ENCODE data around the gene GRID2IP.

The GRID2IP gene

DNA sequence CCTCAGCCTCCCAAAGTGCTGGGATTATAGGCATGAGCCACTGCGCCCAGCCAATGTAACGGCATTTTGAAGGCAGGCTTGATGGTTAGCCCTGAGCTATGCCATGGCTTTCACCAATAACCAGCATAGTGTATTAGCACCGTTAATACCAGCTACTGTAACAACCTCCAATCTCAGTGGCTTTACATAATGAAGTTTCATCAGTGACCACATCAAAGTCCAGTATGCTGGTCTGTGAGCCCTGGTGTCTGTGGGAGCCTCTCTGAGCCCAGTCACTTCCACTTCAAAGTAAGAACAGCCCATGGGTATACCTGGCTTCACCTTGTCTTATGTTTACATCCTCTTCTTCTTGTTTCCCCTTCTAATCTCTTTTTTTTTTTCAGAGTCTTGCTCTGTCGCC, 14.4 kb upstream of the GRID2IP start:
- DNase-seq = no peak
- intact Hi-C loops (cut with DNase I) = no loop called here

GRCh38 chr7:6563936-6564770, 12.9 kb upstream of the GRID2IP start:
- DNase-seq = peak in 16 of 42 donors; percentile 15 to 73 (median 30)
- intact Hi-C loops (cut with DNase I) = no loop called here

DNA sequence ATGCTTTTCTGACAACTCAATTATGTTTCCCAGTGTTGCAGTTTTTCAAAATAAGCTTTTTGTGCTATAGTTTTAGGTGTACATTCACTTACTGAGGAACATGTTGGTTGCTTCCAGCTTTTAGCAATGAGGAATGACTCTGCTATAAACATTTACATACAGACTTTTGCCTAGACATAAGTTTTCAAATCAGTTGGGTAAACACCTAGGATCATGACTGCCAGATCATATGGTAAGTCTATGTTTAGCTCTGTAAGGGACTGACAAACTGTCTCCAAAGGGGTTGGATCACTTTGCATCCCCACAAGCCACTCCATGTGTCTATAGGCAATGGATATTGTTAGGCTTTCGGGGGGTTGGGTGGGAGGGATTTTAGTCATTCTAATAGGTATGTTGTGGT, 10.8 kb upstream of the GRID2IP start:
- intact Hi-C loops (cut with DNase I) = no loop called here
- DNase-seq = no peak

- DNase-seq = no peak
- intact Hi-C loops (cut with DNase I) = no loop called here
Measured at GRCh38 chr7:6559896-6560295, 8.6 kb upstream of the GRID2IP start.

DNA sequence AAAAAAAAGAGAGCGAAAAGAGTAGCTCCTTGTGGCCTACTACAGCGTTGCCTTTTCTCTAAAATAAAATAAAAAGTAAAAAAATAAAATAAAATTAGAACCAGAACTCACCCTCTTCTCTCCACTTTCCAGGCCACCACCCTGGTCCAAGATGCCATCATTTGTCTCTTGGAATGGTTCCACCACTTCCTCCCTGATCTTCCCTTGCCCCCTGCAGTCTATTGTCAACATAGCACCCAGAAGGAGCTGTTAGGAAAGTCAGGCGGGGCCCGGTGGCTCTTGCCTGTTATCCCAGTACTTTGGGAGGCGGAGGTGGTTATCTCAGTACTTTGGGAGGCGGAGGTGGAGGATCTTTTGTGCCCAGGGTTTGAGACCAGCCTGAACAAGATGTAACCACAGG, 7.6 kb upstream of the GRID2IP start:
- intact Hi-C loops (cut with DNase I) = no loop called here
- DNase-seq = peak in 37 of 42 donors; percentile 20 to 78 (median 56)

DNA sequence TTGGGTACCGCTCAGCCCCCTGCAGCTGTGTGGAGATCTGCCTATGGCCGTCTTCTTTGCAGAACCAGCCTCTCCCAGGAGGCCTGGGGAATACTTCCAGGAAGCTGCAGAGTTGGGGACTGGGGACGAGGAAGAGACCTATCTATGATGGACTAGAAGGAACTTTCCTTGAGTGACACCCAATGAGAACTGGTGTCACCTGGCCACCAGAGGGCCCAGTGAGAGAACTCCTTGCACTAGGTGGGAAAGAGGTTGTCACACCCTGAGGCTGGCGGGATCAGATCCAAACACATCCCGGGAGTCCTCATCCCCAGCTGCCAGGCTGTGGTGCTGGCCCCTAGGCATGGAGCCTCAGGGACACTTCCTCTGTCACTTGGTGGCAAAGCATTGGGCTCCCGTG, 4.9 kb upstream of the GRID2IP start:
- intact Hi-C loops (cut with DNase I) = no loop called here
- peak in 1 of 42 donors; percentile 42 for DNase-seq

GRCh38 chr7:6554848-6555247, 3.6 kb upstream of the GRID2IP start:
- no peak for DNase-seq
- intact Hi-C loops (cut with DNase I) = no loop called here

DNA sequence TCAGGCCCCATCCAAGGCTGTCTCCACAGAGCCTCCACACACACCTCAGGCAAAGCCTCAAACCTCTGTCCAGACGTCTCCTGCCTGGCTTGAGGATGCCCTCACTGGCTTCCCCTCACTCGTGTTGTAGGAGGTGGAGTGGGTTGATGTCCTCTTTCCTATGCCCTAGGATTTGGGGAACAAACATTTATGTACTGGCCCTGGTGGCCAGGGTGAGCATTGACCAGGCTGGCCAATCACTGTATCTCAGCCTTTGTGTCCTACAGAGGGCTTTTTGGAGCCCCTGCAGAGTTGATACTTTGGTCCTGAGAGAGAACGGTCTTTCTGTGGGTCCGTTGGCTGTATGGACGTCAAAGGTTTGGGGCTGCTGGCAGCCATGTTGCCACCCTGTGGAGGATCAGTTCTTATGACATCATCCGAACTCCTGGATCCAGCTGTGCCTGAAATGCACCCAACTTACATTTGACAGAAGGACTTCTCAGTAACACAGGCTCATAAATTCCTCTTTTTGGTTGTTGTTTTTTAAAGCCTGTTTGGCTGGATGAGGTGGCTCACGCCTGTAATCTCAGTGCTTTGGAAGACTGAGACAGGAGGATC, 2.3 kb upstream of the GRID2IP start:
- intact Hi-C loops (cut with DNase I) = no loop called here
- no peak for DNase-seq

DNA sequence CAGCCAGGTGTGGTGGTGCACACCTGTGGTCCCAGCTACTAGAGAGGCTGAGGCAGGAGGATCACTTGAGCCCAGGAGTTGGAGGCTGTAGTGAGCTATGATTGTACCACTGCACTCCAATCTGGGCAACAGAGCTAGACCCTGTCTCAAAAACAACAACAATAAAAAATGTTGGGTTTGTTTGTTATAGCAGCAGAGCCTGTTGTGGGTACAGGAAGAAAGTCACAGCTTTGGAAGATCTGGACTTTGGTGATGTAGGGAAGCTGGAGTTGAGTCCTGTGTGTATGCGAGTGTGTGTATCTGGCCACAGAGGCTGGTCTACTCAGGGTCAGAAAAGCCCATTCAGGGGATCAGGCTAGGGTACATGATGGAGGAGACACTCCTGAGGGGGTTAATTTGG, 3.9 kb downstream of the GRID2IP start:
- intact Hi-C loops (cut with DNase I) = no loop called here
- no peak for DNase-seq

GRCh38 chr7:6546498-6547251, 4.6 kb downstream of the GRID2IP start:
- intact Hi-C loops (cut with DNase I) = no loop called here
- DNase-seq = peak in 3 of 42 donors; percentile 23 to 44 (median 29)

DNA sequence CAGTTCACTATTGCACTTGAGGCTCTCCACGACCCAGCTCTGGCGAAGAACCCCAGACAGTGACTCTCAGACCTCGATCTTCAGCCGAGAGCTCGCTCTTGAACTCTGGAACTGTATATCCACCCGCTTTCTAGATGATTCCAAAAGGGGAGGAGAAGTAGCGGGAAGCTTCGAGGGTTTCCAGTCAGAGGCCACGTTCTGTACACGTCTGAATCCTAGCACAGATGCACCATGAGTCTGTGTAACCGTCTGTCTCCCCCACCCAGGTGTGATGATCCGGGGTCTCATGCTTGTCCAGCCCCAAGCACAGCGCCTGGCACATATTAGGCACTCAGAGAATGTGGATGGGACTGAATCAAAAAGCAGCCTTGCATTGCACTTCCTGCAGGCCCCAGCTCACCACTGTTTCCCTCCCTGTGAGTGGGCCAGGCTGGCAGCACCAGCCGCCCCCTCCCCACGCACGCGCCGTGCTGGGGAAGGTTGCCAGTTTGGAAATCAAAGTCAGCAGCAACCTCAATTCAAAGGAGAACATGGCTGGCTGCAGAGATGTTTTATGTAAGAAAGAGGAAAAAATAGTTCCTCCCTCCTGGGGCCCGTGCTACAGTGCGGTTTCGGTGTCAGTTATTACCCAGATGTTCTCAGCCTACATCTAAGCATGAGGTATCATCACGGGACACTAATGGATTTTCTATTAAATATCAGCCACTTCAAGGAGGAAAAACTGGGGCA, 5.7 kb downstream of the GRID2IP start:
- DNase-seq = peak in 41 of 42 donors; percentile 22 to 86 (median 61)
- intact Hi-C loops (cut with DNase I) = no loop called here

DNA sequence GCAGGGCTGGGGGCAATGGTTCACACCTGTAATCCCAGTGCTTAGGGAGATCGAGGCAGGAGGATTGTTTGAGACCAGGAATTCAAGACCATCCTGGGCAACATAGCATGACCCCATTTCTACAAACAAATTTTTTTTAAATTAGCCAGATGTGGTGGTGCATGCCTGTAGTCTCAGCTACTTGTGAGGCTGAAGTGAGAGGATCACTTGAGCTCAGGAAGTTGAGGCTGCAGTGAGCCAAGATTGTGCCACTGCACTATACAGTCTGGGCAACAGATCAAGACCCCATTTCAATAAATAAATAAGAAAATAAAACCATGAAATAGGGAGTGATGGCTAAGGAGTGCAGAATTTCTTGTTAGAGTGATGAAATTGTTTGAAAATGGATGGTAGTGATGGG, 8.9 kb downstream of the GRID2IP start:
- DNase-seq = no peak
- intact Hi-C loops (cut with DNase I) = no loop called here

- DNase-seq = peak in 24 of 42 donors; percentile 13 to 57 (median 29)
- intact Hi-C loops (cut with DNase I) = no loop called here
Measured at GRCh38 chr7:6536262-6537260, 14.7 kb downstream of the GRID2IP start.

DNA sequence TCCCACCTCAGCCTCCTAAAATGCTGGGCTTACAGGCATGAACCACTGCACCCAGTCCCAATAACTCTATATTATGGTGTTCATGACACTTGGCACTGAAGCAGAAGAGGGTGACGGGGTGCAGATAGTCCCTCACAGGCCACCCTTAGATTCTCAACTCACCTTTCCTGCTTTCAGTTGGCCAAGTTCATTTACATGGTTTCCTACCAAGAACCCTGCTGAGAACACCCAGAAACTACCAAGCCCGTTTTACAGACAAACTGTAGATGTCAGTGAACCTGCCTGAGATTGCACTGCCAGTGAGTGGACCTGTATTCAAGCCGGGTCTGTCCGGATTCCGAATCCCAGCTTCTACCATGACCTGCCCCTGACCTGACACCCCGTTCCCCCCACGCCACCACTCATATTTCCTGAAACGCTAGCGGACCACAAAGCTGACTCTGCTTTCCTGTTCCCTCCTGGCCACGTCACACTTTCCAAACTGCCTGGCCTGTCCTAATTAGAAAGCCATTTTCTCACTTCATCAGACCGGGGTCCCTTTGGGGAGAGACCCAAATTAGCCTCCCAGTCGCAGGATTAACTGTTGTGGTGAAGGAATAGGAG, 17.3 kb downstream of the GRID2IP start:
- intact Hi-C loops (cut with DNase I) = no loop called here
- DNase-seq = no peak

- DNase-seq = no peak
- intact Hi-C loops (cut with DNase I) = no loop called here
Measured at GRCh38 chr7:6532516-6532915, 18.7 kb downstream of the GRID2IP start.

GRCh38 chr7:6531492-6532279, 19.6 kb downstream of the GRID2IP start:
- intact Hi-C loops (cut with DNase I) = no loop called here
- DNase-seq = no peak

Measured in head of caudate nucleus (tissue), 42 donors.